Measurements from ENCODE around the gene WDR59.

DNA sequence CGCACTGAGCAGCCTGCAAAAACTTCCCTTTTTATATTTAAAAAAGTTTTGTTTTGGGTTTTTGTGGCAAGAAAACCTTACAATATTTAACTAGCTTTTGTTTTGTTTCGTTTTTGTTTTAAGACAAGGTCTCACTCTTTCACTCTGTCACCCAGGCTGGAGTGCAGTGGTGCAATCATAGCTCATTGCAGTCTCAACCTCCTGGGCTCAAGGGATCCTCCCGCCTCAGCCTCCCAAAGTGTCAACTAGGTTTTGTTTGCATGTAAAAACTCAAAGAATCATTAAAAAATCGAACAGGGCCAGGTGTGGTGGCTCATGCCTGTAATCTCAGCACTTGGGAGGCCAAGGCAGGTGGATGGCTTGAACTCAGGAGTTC, 132.4 kb downstream of the WDR59 start:
- TF ChIP-seq SIN3A (IDR thresholded peaks at IDR 0.05; ENCODE audit: borderline replicate concordance in 2 of 2, control insufficient read depth in 1 of 2, low read depth in 2 of 2, low read length in 2 of 2) = no peak
- TF ChIP-seq, protein P1, sequence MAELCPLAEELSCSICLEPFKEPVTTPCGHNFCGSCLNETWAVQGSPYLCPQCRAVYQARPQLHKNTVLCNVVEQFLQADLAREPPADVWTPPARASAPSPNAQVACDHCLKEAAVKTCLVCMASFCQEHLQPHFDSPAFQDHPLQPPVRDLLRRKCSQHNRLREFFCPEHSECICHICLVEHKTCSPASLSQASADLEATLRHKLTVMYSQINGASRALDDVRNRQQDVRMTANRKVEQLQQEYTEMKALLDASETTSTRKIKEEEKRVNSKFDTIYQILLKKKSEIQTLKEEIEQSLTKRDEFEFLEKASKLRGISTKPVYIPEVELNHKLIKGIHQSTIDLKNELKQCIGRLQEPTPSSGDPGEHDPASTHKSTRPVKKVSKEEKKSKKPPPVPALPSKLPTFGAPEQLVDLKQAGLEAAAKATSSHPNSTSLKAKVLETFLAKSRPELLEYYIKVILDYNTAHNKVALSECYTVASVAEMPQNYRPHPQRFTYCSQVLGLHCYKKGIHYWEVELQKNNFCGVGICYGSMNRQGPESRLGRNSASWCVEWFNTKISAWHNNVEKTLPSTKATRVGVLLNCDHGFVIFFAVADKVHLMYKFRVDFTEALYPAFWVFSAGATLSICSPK (IDR thresholded peaks at IDR 0.05; ENCODE audit: borderline replicate concordance) = no peak
- TF ChIP-seq, protein P2, sequence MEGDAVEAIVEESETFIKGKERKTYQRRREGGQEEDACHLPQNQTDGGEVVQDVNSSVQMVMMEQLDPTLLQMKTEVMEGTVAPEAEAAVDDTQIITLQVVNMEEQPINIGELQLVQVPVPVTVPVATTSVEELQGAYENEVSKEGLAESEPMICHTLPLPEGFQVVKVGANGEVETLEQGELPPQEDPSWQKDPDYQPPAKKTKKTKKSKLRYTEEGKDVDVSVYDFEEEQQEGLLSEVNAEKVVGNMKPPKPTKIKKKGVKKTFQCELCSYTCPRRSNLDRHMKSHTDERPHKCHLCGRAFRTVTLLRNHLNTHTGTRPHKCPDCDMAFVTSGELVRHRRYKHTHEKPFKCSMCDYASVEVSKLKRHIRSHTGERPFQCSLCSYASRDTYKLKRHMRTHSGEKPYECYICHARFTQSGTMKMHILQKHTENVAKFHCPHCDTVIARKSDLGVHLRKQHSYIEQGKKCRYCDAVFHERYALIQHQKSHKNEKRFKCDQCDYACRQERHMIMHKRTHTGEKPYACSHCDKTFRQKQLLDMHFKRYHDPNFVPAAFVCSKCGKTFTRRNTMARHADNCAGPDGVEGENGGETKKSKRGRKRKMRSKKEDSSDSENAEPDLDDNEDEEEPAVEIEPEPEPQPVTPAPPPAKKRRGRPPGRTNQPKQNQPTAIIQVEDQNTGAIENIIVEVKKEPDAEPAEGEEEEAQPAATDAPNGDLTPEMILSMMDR (IDR thresholded peaks at IDR 0.05 in 2 of 3, conservative IDR thresholded peaks at IDR 0.05 in 1 of 3; ENCODE audit: insufficient read depth in 2 of 3, low read depth in 1 of 3, low read length in 3 of 3) = no peak
- no peak for TF ChIP-seq POLR3G (IDR thresholded peaks at IDR 0.05; ENCODE audit: extremely low read depth, insufficient read length, insufficient replicate concordance)
- no peak for TF ChIP-seq SNRNP70 (optimal IDR thresholded peaks at IDR 0.05; ENCODE audit: low read depth, low read length)
- TF ChIP-seq EZH2 (IDR thresholded peaks at IDR 0.05; ENCODE audit: borderline replicate concordance, low read depth, low read length) = no peak
